Measurements from ENCODE around the gene ADAMTS13.

The ADAMTS13 gene

DNA sequence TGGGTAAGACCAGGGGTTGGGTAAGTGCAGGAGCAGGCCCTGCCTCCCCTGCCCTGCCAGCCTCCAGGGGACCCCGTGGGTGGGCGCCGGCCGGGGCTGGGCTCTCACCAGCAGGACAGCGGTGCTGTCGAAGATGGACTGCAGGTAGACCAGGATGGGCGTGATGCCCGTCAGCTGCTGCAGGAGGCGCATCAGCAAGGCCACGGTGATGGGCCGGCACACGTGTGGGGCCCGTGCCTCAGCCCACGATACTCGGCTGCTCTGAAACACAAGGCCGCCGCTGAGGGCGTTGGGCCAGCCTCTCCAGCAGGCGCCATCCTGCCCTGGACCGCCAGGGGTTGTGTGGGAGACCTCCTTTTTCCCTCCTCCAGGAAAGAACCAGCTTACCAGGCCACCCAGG, 52.7 kb downstream of the ADAMTS13 start:
- DNase-seq, result no peak

DNA sequence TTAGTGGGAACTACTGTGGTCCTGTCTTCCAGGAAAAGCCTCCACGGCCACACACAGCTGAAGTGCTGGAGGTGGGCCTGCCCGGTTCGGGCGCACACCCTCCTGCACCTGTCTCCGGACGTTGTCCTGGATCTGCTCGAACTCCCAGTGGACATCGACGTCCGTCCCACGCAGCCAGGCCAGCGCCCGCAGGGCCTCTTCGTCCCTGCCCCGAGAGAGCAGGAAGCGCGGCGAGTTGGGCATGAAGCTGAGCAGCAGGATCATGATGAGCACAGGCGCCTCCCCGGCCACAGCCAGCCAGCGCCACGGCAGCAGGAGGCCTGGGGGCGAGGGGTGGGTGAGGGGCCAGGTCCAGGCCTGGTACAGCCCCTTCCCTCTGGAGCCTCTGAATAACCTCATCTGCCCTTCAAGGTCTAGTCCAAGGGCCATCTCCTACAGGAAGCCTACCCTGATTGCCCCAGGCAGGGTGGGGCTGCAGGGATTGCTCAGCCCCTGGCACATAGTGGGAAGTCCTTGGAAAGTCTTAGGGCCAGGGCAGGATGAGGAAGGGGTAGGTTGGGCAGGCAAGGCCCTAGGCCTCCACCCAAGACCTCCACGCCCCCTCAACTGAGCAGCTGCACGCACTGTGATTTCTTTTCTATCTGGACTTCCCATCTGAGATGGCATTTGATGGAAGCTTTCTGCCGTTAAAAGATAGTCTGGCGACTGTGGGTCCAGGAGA, 53.3 kb downstream of the ADAMTS13 start:
- no peak for DNase-seq

DNA sequence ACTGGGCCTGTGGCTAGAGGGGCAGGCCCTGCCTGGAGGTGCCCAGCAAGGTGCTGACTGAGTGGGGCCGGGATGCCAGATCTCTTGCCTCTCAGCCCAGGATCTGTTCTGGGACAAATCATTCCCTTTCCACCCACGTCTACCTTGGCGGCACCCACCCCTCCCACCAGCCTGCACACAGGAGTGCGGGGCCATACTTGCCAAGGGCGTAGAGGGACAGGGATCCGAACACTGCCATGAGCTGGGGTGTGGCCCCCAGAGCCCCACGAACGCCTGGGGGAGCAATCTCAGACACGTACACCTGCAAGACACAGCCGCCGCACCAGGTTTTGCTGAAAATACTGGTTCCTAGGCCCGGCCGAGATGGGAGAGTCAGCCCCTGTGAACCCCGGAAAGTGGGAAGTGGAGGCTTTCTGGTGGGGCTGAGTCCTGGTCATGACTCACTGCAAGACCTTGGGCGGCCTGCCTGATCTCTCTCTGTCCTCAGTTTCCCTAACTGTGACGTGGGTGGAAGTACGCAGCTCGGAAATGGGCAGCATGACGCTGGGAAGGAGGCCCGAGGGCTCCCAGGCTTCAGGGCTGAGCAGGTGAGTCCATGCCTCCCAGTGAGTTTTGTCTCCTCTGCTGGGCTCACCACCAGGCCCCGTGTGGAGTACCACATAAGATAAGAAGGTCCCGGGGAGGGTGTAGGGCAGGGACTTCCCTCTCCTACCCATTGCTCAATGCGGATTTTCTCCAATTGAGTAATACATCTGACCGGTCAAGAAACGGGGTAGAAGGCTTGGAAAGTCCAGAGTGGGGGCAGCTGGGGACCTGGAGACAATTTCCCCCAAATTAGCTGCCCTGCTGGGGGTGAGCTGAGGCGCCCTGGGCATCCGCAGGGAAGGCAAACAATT, 54.1 kb downstream of the ADAMTS13 start:
- no peak for DNase-seq

DNA sequence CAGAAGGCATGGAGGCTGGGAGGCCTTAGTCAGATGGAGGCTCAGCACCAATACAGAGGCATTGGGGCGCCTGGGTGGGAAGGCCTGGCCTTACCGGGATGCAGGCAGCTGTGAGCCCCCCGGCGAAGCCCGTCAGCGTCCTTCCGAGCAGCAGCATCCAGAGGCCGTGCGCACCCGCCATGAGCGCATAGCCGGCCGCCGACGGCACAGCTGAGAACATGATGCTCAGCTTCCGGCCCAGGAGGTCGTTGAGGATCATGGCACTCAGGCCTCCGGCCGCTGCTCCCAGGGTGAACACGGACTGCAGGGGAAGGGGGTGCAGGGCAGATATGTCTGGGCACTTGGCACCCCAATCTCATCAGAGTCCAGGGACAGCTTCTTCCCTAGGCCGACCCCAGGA, 54.8 kb downstream of the ADAMTS13 start:
- DNase-seq, result no peak

DNA sequence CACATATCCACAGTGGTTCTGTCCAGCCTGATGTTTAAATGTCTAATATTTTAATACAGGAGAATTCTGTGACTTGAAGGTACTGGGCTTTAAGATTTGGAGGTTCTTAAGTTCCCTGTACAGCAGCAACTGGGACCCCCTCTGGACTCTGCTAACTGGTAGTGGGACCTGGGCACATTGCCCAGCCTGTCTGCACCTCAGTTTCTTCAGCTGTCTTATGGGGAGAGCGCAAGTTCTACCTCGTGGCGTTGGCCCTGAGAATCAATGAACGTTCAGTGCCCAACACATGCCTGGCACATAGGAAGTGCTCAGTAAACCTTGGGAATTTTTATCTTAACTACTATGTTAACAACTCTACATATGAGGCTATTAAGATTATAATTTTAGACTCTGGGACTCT, 55.3 kb downstream of the ADAMTS13 start:
- DNase-seq, result no peak

DNA sequence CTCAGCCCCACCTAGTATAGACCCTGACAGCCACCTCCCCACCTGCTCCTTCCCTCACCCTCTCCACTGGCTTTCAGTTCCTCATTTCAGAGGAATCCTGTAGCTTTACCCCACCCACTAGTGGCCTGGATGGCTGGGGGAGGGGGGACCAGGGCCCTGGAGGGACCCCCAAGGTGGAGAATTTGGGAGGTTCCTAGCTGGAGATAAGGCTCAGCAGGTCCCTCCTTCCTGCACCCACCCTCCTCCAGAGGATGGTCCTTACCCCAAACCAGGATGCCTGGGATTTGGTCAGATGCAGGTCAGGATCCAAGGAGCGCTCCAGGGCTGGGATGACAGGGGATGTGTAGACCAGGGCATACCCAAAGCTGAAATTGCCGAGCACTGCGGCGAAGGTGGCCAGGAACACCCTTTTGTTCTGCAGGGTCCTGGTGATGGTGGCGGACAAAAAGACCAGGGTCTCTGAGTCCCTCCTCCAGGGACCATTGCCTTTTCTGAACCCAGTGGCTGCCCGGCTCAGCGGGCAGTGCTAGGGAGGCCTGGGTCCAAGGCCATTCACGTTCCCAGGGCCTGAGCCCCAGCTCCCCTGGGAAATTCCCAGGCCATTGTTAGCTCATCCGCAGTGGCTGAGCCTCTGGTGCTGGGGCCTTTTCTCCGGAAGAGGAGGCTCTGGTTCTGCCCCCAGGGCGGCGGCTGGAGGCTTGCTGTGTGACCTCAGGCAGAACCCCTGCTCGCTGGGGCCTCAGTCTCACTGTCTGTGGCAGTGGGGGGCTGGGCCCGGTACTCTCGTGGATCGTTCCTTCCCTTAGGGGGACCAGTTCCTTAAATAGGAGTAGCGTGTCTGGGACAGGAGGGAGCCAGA, 56.1 kb downstream of the ADAMTS13 start:
- no peak for DNase-seq

DNA sequence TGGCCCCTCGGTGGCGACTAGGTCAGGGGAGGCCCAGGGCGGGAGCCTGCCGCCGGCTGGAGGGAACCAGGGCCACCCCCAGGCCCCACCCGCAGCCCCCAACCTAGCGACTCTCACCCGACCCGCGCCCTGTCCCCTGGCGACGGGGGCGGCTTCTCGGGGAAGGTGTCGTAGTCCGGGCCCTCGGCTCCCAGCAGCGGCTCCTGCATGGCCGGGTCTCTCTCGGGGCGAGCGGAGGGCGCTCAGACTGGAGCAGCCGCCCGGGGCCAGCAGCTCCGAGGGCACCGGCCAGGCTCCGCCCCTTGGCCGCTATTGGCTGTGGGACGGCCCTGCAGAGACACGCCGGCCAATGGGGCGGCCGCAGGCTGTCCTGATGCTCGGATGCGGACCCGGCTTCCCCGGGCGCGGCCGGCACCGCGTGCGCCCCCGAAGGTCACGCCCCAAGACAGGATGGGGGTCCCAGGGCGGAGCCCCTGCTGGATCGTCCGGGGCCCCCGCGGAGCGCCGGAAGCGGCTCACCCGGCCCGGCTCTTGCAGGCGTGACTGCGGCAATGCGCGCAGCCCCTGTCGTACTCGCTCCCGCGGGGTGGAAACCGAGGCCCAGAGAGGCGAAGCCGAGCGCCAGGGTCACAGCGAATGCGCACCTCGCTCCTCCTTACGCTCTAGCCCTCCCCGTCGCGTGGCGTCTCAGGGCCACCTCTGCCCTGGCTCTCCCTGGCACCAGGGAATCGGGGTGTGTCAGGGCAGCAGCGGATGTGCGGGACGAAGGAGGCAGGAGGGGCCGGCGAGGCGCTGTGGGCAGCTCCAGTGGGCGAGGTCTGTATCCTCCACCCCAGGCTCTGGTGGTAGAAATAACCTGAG, 56.9 kb downstream of the ADAMTS13 start, which contains the start of gene SLC2A6:
Gene SLC2A6 (minus strand): TSS at position 249 of the 861 bp plus-strand sequence. CDS start 40 bp downstream, at position 209.
- peak; percentile 71 to 77 for DNase-seq

DNA sequence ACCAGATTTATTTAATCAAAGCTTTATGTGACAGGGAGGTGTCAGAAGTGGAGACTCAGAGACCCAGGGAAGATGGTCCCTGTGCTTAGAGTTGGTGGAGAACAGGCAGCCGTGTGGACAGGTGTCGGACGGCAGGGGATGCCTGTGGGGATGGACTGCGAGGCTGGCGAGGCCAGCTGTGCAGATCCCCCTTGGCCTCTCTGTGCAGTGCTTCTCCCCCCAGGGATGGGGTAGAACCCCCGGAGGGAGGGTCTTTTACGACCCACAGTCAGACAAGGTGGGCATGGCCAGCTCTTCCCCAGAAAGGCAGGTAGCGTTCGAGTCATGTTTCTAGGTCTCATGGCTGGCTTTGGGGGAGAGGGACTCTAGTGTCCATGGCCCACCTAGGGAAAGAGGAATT, 61.4 kb downstream of the ADAMTS13 start:
- no peak for DNase-seq

DNA sequence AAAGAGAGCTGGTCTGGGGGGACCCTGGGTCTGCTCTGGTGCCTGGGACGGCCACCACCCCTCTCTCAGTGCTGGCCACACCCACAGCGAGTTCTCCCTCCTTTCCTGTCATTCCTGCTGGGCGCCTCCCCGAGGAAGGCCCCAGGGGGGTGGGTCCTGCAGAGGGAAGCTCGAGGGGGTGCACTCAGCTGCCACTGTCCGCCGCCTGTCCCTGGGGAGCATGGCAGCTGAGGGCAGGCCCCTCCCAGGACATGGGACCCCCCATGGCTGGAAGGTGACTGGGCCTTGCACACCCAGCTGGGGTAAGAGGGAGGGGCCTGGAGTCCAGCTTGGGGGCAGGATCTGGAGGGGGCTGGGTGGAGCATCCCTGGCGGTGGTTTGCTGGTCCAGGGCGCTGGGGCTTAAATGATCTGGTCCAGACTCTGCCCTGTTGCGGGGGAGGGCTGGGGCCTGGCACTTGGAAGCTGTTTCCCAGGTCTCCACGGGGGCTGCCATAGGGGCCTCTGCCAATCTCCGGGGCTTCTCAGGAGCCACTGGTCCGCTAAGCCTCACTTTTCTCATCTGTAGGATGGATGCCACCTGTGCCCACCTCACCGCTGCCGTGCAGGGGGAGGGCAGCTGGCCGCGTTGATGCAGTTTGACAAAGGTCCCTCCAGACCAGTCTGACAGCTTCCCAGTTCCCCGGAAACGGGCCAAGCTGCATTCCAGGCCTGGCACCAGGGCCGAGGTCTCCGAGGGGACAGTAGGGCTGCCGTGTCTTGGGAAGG, 62.7 kb downstream of the ADAMTS13 start:
- no peak for DNase-seq

DNA sequence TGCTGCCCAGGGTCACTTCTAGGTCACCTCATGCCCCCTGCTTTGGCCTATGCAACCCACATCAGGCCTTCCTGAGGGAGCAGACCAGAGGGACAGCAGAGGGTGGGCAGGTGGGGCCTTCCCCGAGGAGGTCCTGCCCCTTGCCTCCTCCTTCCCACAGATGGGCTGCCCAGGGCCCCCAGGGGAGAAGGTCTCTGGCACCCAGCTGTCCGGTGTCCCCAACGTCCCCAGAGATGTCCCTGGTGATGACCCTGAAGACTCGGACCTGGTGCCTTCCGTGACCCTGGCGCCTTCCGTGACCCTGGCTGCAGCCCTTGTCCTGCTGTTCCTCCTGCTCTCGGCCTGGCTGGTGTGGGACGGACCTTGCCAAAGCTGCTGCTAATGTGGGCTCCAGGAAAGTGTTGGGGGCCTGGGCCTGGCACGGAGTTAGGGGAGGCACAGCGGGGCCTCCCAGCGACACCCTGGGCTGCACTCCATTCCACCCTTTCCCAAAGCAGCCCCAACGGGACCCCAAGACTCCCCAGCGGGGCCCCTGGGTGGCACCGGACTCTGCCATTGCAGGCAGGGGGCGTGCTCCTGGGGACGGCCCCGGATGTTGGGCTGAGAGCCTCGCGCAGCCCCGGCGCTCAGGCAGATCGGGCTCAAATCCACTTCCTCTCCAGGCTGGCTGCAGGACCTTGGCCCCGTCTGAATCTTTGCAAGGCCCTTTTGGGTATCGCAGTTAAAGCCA, 63.5 kb downstream of the ADAMTS13 start:
- no peak for DNase-seq

DNA sequence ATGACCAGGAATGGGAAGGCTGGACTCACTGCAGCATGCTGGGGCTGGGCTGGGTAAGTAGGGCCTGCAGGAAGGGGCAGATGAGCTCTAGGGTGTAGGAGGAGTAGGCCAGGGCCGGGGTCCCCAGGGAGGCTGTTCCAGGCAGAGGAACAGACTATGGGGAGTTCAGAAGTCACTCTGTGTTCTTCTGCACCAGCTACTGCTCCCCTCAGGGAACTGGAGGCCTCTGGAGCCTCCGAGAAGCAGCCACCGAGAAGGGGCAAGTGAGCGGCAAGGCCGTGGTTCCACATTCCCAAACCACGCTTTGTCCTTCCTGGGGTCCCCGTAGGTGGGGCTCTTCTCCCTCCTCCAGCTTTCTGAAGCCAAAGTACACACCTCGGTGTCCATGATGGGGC, 65.2 kb downstream of the ADAMTS13 start:
- DNase-seq, result no peak

DNA sequence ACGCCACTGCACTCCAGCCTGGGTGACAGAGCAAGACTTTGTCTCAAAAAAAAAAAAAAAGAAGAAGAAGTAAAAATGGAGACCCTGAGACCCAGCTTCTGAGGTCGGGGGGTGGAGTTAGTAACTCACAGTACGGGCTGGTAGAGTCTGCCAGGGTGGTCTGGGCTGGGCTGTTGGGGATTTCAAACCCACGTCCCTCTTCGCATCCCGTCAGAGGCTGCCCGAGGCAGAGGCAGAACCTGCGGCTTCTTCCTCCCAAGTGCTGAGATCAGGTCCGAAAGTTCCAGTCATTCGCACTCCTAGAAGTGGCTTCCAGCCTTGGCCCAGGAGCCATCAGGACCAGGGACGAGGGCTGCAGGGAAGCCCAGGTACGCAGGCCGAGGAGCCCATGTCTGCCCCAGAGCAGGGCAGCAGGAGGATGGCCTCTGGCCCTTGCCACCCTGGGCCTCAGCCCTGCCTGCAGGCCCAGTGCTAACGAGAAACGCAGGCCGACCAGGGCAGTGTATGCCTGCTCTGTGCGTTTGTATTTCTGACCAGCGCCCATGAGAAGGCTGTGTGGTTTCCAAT, 66.6 kb downstream of the ADAMTS13 start:
- no peak for DNase-seq

DNA sequence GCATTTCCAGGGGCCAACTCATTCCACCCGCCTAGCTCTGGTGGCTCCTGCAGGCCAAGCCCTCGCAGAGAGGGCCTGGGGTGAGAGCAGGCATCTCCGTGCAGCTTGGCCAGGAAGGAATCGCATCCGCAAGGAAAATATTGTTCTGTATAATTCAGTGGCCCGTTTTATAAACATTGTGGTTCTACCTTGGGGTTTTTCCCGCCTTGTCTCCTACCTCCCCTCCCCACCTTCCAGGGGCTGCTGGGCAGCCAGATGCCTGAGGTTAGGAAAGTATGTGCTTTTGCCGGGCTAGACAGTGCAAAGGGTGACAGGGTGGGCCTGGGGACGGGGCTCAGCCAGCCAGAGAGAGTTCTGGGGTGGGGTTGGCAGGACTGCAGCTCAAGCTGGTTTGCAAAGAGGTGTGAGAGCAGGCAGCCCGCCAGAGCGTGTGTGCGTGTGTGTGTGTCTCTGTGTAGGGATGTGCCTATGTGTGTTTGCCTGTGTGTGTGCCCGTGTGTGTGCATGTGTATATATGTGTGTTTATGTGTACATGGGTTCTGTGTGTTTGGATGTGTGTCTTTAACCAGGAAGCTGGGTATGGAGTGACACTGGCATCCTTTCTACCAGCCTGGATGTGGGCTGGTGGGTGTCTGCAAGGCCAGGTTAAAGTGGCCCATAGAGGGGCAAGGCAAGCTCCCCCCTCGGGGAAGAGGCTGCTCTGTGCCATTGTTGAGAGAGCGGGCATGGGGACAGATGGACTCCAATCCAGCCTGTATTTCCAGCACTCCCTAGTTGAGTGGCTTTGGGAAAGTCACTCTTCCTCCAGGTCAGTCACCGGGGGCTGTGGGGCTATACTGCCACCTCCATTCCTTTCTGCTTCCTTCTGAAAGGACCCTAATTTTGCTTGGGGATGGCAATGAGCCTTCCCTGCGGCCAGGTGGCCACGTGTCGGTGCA, 67.4 kb downstream of the ADAMTS13 start:
- no peak for DNase-seq

DNA sequence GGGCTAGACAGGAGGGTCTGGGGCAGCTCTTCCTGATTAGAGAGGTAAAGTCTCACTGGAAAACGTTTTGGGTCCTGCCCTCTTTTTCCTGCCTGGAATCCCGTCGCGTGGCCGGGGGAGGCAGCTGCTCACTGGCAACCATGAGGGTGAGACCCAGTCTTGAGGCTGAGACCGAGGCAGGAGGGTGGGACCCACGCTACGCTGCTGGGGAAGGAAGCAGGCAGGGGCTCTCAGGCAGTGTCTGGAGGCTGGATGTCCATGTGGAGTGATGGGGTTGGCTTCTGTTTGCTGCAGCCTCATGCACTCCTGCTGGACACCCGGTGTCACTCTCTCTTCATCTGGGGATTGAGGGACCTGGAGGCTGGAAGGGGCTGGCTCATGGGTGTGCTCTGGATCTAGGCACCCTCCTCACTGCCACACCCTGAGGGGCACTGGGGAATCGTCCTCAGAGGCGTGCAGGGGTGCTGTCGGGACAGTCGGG, 68.1 kb downstream of the ADAMTS13 start:
- DNase-seq, result no peak

DNA sequence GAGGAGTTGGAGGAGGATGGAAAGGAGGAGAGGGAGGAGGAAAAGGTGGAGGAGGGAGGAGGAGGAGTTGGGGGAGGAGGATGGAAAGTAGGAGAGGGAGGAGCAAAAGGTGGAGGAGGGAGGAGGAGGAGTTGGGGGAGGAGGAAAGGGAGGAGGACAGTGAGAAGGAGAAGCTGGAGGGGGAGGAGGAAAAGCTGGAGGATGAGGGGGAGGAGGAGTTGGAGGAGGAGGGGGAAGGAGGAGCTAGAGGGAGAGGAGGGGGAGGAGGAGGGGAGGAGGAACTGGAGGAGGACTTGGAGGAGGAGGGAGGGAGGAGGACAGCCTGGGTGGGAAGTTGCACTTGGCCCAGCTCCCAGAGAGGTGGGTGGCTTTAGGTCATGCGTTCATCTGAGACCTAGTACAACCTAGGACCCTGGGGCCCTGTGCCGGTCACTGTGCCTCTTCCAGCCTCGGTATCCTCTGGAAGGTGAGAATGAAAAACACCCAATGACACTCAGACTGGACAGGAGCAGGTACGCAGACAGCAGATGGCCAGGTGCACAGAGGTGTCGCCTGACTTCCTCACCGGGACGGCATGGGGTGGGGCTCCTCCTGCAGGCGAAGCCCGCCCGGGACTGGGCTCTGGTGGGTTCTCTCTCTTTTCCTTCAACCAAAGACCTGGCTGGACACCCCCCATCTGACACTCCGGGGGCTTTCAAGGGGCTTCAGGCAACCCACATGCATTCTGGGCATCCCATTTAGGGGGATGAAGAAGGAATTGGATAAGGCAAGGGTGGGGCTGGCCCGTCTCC, 68.9 kb downstream of the ADAMTS13 start:
- no peak for DNase-seq

DNA sequence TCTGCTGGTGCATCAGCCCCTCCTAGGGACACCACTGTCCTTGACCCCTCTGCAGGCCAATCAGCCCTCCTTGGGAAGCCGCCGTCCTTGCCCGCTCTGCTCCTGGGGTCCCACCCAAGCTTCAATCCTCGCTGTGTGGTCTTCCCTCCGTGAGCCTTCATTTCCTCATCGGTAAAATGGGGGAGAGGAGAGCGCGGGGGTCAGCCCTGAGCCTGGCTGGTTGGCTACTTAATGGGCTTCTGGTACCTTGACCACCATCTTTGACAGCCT, 69.4 kb downstream of the ADAMTS13 start:
- no peak for DNase-seq

DNA sequence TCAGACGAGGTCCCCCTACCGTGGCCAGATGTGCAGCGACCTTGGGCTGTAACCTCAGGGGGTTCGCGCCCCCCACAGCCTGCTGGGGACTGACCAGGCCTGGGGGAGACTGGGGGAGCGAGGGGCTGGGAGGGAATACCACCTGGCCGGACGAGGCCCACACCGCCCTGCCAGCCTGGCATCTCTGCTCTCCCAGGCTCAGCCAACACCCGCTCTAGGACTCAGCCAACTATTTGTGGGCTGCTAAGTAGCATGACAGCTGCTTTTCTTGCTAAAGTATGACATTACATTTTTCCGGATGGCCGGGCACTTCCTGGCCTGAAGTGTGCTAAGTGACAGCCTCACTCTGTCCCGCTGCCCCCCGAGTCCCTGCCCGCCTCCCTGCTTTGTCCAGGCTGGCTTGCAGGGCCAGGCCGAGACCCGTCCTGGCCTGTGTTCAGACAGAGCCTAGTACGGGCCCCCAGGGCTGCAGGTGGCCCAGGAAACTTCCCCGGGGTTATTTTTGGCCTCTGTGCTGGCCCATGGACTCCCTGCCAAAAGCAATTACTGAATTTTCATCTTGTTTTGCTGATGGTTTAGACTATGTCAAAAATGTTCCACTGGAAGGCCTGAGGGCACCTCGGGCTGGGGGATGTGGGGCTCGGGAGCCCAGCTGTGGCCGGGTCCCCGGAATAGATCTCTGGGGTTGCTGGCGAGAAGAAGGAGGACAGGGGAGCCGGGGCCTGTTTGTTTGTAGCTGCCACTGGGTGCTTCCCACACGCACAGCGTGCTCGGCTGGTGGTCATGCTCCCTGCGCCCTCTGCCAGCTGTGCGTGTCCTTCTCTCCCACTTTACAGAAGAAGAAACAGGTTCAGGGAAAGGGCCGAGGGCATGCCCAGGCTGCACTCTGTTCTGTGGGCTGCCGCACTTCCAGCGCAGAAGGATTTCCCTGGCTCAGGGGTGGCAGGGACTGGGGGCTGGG, 70.2 kb downstream of the ADAMTS13 start:
- DNase-seq, result no peak
